HG03457 (cell line): Measurements from ENCODE around the gene FBP2.

Experiments used
- ATAC-seq: cut with Tn5 transposase; IDR thresholded peaks from one replicate; pipeline ENCODE4 v1.9.1; 2021; ENCODE audit warnings: moderate number of reproducible peaks; ENCODE audit not compliant: unreplicated experiment

The FBP2 gene

DNA sequence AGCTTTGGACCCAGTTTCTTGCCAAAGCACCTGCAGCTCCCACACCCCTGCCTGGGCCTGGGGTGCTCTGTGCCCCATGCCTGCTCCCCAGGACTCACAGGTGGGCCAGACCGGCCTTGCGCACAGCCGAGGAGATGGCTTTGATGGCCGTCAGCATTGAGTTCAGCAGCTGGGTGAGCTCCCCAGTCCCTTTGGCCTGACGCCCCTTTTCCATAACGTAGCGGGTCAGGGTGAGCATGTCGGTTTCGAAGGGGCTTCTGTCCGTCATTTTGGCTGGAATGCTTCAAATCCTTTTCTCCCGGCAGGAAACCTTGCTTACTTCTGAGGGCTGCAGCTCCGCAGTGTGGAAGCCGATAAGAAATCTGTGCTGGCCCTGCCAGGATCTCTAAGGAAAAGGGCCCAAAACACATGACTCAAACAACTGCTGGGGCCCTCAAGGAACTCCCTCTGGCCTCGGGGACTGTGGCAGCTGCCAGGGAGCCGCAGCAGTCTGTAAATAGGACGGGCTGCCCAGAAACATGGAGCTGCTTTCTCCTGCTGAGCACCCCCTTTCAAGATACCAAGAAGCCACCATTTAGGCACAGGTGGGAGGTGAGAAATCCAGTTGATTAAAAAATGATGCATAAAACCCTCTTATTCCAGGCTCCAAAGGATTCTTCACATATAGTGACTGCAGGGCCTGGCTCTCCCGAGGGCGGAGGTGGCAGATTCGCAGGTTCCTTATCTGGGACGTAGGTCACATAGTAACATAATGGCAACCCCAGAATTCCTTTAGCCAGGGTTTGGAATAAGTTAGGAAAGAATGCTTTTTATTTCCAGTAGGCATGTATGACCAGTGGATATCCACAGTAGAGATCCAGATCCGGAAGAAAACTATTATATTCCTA lies at the start of gene FBP2:
FBP2 (minus strand) TSS at position 366 of the 887 bp plus-strand sequence; CDS start at position 268, 98 bp downstream.
- ATAC-seq = no peak

DNA sequence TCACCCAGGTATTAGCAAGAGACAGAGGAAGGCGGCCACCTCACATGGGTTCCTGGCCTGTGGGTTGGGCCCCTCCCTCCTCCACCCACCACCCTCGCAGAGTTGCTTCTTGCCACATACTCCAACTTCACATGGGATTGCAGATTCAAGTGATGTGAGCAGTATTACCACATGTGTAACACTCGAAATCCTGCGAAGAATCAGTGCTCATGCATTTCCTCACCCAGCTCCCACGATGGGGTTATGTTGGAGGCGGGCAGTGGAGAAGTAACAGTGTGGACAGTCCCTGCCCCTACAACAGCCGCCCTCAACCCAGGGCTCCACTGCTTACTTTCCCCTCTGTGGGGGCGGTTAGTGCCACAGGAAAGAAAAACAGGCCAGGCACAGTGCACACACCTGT lies 49.6 kb upstream of the FBP2 start:
- ATAC-seq = no peak

DNA sequence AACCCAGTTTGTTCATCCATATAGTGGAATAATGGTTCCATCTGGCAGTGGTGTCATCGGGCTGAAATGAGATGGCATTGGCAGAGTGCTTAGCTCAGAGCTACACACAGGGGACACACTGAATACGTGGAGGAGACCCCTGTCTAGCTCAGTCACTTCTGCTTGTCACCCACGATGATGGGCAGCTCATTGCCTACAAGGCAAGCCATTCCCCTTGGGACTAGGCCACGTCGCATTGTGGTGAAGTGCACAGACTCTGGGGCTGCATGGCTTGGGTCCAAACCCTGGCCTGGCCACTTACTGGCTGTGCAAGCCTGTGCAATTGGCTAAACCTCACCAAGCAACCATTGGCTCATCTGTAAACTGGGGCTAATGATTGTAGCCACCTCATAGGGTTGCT lies 48.9 kb upstream of the FBP2 start:
- ATAC-seq = no peak

DNA sequence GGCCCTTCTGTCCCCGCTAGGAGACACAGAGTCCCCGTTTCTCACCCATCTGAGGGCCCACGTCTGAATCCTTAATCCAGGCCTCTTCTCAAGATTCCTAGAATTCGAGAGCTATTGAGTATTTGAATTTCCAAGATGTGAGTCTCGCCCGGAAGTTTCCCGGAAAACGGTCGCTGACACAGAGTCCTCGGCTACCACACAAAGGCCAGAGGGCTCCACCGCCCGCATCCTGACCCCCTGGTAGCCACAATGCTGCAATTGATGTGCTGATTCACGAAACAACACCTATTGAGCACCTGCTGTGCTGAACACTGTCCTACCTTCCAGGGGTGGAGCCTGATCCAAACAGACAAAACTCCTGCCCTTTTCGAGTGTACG lies 46.4 kb upstream of the FBP2 start:
- no peak for ATAC-seq

DNA sequence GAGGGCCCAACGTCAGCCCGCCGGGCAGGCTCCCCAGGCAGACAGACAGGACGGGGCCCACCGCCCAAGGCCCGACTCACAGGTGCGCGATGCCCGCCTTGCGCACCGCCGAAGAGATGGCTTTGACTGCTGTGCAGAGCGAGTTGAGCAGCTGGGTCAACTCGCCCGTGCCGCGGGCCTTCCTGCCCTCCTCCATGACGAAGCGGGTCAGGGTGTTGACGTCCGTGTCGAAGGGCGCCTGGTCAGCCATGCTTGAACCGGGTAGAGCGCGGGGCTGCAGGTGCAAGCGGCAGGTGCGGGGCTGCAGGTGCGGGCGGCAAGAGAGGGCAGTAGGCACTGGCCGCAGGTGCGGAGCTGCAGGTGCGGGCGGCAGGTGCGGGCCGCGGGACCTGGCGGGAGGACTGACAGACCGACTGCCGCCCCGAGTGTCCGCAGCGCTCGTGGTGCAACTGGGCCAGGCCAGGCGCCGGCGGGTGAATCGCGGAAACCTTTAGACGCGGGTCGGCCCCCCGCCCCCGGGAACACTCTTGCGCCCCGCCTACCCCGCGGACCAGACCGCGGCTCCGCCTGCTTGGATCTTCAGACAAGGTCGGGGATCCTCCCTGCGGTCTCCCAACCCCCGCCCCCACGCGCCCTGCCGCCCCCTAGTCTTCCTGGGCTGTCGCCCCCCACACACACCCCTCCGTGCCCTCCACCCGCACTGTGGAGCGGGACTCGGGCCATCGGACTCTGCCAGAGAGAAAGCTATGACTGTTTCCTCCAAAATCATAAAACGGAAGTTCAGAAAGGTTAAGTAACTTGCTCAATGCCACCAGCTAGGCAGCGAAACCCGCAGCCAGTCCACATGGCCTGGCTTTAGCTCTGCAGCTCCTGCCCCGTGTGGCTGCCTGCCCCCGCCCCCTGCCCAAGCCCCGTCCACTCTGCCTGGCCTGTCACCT lies 45.7 kb upstream of the FBP2 start, which contains the start of gene FBP1:
FBP1 (minus strand) TSS at position 458 of the 938 bp plus-strand sequence; CDS start at position 250, 208 bp downstream.
- ATAC-seq = no peak

DNA sequence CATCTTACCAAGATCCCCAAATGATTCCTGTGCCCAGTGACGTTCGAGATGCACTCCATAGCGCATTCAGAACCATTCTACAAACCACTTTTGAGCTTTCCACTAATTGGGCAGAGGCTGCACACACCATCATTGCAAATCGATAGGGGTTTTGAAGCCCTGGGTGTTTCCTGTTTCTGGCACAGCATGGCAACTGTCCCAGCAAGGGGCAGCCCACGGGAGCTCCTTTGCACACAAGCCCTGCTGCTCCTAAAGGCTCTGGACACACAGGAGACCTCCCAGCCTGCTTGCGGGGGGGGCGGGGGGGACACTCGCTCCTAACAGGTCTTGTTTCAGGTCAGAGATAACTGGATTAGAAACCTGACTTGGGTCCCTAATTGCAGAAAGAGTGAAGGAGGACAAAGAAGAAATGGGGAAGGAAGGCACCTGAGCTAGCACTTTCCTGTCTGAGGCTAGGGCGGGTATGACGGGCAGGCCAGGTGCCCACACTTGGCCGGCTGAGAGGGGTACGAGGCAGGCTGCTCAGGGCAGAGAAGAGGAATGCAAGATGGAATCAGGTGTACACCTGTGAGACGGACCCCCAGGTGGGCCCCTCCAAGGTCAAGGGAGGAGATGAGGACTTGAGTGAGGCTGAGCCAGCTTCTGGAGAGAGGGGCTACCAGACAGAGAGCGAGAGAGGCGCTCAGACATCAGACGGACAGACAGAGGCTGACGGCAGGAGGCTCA lies 44.9 kb upstream of the FBP2 start:
- ATAC-seq = no peak

DNA sequence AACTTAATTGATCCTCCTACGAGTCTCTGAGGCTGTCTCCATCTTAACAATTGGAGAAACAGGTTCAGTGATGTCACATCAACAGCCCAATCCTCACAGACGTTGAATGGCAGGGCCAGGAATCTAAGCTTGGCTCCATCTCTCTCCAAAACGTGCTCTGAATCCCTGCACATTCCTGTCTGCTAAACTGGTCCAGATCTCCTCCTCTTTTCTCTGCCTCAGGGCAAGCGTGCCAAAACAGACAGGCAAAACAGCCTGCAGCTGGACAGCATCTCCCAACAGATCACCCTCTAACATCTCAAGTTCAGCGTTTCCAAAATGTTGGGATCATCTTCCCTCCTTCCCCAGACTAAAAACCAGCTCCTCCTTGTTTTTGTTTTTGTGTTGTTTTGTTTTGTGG lies 39.1 kb upstream of the FBP2 start:
- ATAC-seq = no peak

DNA sequence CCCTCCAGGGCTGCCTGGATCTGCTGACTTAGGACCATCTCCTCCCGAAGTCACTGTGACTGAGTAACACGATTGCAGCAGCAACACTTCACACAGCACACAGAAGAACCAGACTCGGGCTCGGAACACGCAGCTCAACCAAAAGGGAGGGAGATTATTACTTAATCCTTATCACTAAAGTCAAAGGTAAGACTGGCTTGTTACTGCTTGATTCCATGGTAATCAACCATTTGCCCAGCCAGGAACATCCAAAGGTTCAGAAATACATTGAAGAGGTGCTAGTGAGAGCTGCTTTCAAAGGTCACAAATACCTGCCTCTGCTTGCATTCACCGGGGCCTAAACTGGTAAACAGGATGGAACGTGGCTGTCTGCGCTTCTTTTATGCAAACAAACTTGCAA lies 38.0 kb upstream of the FBP2 start:
- ATAC-seq = no peak

DNA sequence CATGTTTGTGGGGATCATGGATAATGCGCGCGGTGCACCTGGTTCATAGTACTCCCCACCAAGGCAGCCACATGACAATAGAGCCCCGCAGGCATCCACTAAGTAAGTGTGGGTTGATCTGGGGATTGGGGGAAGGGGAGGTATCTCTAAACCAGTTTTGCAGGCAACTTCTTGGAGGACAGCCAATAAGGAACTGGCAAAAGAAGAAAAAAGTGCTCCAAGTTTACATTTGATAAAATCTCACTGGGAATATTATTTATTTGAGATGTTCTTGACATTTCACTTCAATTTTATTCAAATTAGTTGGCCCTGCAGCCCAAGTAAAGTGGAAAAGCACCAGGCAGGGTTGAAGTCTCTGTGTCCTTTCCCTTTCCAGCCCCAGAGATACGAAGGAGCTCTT lies 37.2 kb upstream of the FBP2 start:
- ATAC-seq = no peak

DNA sequence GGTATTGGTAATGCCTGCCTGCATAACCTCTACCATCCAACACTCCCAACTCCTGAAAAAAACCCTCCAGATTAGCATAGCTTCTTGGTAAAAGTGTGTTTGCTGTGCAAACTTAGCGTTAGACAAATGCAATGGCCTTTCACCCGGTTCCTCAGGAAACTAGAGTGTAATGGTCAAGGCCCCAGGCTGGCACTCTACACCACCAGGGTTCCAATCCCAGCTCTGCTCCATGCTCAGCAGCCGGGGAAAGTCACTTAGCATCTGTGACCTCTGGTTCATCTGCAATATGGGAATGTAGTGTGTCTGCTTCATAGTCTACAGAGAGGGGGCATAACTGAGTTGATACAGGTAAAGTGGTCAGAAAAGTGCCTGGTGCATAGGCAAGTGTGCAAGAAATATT lies 36.7 kb upstream of the FBP2 start:
- ATAC-seq = no peak

DNA sequence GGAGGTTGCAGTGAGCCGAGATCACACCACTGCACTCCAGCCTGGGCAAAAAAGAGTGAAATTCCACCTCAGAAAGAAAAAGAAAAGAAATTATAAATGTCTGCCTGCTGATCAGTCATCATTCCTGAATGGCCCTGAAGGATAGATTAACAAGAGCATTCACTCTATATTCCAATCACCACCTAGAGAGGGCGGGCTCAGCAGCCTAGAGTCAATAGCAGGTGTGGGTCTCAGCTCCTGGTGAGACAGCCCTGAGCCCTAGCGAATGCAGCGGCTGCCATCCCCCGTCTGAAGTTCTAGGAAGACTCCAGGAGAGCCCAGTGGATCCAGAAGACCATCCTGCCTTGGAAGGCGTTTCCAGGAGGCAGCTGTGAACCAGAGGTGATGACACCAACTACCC lies 33.7 kb upstream of the FBP2 start:
- ATAC-seq = no peak

DNA sequence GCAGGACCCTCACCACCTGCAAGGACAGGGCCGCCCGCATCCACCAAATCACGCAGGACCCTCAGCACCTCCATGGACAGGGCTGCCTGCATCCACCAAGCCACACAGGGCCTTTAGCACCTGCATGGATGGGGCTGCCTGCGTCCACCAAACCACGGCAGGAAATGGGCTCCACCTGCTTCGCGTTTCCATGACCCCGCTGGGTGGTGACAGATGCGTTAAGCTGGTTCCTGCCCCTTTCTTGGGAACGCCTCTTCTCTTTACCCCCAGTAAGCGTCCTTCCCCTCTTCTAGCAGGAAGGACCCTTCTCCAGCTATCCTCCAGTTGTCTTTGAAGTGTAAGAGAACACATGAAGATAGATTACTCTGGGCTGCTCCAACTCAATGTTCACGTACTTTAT lies 32.2 kb upstream of the FBP2 start:
- no peak for ATAC-seq

DNA sequence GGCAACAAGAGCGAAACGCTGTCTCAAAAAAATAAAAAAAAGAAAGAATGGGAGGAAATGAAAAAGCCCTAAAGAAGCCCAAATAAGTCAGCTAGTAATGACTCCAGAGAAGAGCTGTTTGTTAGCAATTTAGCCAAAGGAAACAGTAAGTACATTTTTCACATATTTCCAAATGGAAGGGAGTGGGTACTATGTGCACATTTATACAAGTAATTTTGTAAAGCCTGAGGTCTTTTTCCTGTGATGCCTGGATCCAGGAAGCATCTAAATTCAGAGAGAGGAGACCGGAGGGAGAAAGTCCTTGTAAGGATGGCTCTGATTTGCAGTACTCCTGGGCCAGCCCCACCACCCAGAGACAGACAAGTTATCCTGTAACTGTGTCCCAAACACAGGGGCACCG lies 31.0 kb upstream of the FBP2 start:
- no peak for ATAC-seq

DNA sequence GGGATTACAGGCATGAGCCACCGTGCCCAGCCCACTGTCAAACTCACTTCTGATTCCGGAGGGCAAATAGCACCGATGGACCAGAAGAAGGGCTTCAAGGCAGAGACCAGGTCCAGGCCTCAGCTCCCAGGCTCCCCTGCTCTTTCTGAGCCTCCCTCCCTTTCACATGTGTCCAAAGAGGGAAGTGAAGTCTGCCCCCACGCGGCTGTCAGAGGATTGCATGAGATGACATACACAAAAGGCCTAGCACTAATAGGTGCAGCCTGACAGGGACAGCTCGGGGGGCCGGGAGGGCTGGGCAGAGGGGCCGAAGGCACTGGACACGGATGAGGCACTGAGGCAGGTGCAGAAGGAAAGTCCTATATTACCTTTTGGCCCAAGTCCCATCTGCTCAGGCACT lies 29.6 kb upstream of the FBP2 start:
- no peak for ATAC-seq

DNA sequence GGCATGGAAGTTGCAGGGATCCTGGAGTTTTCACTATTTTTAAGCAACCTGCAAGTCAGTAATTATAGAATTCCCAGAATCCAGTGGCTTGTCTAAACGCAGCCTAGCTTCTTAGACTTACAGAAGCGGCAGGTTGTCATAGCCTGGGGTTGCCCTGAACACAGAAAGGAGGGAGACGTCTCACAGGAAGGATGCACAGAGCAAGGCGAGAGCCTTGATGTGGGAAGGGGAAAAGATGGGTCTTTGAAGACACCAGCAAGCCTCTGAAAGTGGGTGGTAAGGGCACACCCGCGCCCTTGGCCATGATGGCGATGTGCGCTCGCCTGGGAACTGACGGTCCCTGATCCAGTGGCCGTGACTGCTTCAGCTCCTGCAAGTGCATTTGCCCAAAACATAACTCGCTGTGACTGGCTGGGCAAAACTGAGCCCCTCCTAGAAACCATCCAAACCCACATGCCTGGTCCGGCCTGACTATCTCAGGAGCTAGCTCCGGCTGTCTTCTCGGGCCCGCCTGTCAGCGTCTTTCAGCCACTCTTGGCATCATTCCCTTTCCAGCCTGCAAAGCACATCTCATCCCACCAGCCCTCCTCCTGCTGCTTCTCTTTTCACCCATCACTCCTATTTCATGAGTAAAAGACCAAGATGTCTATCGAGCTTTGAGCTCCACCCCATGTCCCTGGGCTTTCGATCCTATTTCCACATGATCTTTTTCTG lies 28.6 kb upstream of the FBP2 start:
- no peak for ATAC-seq

DNA sequence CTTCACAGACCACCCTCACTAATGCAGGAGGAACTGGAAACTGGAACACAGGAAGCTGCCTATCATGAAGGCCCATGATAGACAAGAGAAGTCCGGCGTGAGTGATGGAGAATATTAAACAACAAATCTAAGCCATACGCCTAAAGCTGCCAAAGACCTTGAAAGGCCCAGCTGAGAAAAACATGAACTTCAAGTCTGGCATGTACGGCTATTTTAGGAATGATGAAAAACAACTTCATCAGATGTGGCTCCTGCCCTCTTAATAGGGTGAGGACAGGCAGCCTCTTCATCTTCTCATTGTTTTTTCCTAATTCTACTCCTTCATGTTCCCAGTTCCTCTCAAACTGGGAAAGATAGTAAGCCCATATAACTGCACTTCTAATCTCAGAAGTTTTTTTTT lies 25.4 kb upstream of the FBP2 start:
- ATAC-seq = no peak

DNA sequence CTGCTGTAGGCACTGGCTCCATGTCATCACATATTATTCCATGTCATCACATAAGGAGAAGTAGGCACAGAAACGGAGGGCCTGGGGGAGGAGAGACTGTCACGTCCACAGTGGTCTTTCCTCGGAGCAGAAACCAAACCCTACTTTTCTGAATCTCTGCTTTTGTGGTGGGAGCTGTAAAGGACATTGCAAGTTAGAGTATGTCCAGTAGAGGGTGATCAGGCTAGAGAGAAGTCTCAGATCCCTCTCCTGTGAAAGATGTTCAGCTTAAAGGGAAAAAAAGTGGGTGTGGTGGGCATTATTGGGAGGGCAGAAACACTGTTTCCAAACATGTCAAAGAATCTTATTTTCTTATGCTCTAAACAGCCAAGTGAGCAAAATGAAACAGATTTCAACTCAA lies 19.4 kb upstream of the FBP2 start:
- ATAC-seq = no peak

DNA sequence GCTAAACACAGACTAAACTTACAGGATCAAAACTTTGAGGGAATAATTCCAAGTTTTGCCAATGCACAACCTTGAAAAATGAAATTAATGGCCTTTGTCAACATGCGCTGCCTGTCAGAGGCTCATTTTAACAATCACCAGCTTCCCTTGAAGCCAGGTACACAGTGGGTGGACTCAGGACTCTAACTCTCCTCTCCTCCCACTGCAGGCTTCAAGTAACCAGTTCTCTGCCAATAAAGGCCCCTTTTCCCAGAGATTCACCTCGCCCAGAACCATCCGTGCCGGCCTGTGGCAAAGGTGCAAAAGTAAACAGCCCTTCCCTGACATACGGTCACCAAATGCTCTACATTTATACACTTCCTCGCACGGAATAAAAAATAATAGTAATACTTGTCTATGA lies 18.4 kb upstream of the FBP2 start:
- no peak for ATAC-seq

DNA sequence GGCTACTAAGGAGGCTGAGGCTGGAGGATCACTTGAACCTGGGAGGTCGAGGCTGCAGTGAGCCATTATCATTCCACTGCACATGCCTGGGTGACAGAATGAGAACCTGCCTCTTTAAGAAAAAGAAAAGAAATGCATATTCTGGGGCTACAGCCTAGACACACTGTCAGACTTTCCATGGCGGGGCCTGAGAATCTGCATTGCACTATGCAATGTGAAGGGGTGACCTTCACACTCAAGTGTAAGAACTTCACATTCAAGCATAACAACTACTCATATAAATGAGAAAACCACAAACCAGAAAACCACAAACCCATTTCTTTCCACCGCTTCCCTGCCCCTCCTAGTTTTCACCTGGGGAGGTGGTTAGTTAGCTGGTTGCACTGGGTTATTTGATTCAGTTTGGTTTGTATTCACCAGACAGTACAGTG lies 18.0 kb upstream of the FBP2 start:
- ATAC-seq = no peak

DNA sequence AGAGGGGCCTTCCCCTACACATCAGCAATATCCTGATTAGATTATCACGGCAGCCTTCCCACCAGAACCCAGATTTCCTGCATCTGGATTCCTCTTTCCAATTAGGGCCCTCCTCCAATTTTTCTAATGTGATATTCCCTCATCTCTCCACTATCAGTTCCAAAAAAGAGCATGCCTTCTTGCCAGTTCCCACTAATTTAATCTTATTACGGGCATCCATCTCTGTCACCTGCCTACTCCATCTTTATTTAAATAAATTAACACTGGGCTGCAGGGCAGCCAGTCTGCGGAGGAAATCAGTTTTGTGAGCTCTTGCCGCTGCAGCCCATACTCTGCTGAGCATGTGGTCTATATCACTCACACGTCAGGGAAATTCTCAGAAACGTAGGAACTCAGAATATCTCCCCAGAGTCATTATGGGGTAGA lies 16.6 kb upstream of the FBP2 start:
- no peak for ATAC-seq

DNA sequence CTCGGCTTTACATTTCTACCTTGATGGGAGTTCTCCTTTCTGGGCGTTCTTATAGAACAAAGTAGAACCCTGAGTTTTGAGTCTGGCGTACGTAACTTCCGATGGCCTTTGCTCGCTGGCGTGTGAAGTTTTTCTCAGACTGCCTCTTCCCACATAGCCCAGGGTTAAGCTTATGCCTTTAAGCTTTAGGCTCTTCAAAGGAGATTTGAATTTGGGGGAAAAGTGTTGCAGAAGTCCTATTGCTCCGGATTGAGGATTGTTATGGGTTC lies 13.7 kb upstream of the FBP2 start:
- ATAC-seq = no peak
